Astrocyte (in vitro differentiated cells and primary cell): Measurements from ENCODE around the gene MRGPRG. TPM values are rescaled to one million over a fixed set of nuclear protein-coding genes. Genes with fewer than 3 reads are reported as not detected.

Experiments
- DNase-seq: peaks from one replicate; pipeline ENCODE4 v3.0.0-alpha.2; 2010; ENCODE audit warnings: low read depth
- FAIRE-seq: peaks from 2 replicates; lab custom pipeline; 2011; peaks lifted over from hg19 to GRCh38; lab: Jason Lieb, UNC
- H2AFZ ChIP-seq: 2 replicates; pipeline ENCODE4 v1.6.0; 2012; ENCODE audit warnings: low read depth, low read length, inconsistent platforms
- H3K27ac ChIP-seq: 2 replicates; pipeline ENCODE4 v1.5.1; 2011; ENCODE audit warnings: low read depth, low read length, inconsistent platforms
- H3K27me3 ChIP-seq: 2 replicates; pipeline ENCODE4 v1.6.0; 2011; ENCODE audit warnings: low read length, inconsistent platforms; ENCODE audit not compliant: insufficient read depth
- H3K36me3 ChIP-seq: 2 replicates; pipeline ENCODE4 v1.5.1; 2011; ENCODE audit warnings: low read length, inconsistent platforms; ENCODE audit not compliant: insufficient read depth
- H3K4me1 ChIP-seq: 2 replicates; pipeline ENCODE4 v1.5.1; 2011; ENCODE audit warnings: low read length, inconsistent platforms; ENCODE audit not compliant: insufficient read depth
- H3K4me2 ChIP-seq: 2 replicates; pipeline ENCODE4 v1.6.0; 2012; ENCODE audit warnings: low read length, inconsistent platforms
- H3K4me3 ChIP-seq: 2 replicates; pipeline ENCODE4 v1.5.1; 2011; ENCODE audit warnings: low read depth, mild to moderate bottlenecking, low read length, inconsistent platforms; ENCODE audit not compliant: insufficient read depth
- H3K79me2 ChIP-seq: 2 replicates; pipeline ENCODE4 v1.6.0; 2012; ENCODE audit warnings: mild to moderate bottlenecking, low read length, inconsistent platforms; ENCODE audit not compliant: insufficient read depth
- H3K9ac ChIP-seq: 2 replicates; pipeline ENCODE4 v1.6.0; 2012; ENCODE audit warnings: mild to moderate bottlenecking, low read length, inconsistent platforms
- H3K9me3 ChIP-seq: 2 replicates; pipeline ENCODE4 v1.5.1; 2012; ENCODE audit warnings: low read depth, mild to moderate bottlenecking, low read length, inconsistent platforms; ENCODE audit not compliant: insufficient read depth
- H4K20me1 ChIP-seq: 2 replicates; pipeline ENCODE4 v1.6.0; 2012; ENCODE audit warnings: low read length, inconsistent platforms; ENCODE audit not compliant: insufficient read depth
- H3K27ac Mint-ChIP-seq: one replicate; pipeline ENCODE4 v1.8.0; 2021; ENCODE audit warnings: mild to moderate bottlenecking, mixed read lengths; ENCODE audit not compliant: unreplicated experiment
- H3K27me3 Mint-ChIP-seq: one replicate; pipeline ENCODE4 v1.8.0; 2021; ENCODE audit warnings: low read depth, mixed read lengths; ENCODE audit not compliant: unreplicated experiment
- H3K36me3 Mint-ChIP-seq: one replicate; pipeline ENCODE4 v1.8.0; 2021; ENCODE audit warnings: low read depth, mixed read lengths; ENCODE audit not compliant: unreplicated experiment
- H3K4me1 Mint-ChIP-seq: one replicate; pipeline ENCODE4 v1.8.0; 2021; ENCODE audit warnings: low read depth, mixed read lengths; ENCODE audit not compliant: unreplicated experiment
- H3K4me3 Mint-ChIP-seq: one replicate; pipeline ENCODE4 v1.8.0; 2021; ENCODE audit warnings: mild to moderate bottlenecking, moderate library complexity, mixed read lengths; ENCODE audit not compliant: unreplicated experiment
- H3K9me3 Mint-ChIP-seq: one replicate; pipeline ENCODE4 v1.8.0; 2021; ENCODE audit warnings: mild to moderate bottlenecking, mixed read lengths; ENCODE audit not compliant: unreplicated experiment
- CTCF ChIP-seq: IDR thresholded peaks from 2 replicates; pipeline ENCODE4 v1.5.1; 2011; ENCODE audit warnings: low read depth, mild to moderate bottlenecking, inconsistent platforms, low read length, moderate library complexity; ENCODE audit not compliant: insufficient read depth
- EZH2 ChIP-seq: IDR thresholded peaks from 2 replicates; pipeline ENCODE4 v1.6.1; 2012; ENCODE audit warnings: mild to moderate bottlenecking, low read length, inconsistent platforms; ENCODE audit not compliant: insufficient read depth
- total RNA-seq: library from RNA; stranded (reverse); gene quantifications from 2 replicates; pipeline ENCODE4 v1.2.1, GENCODE V29; 2021

The MRGPRG gene
- total RNA-seq, 1 donor from 2014 or later = not detected

DNA sequence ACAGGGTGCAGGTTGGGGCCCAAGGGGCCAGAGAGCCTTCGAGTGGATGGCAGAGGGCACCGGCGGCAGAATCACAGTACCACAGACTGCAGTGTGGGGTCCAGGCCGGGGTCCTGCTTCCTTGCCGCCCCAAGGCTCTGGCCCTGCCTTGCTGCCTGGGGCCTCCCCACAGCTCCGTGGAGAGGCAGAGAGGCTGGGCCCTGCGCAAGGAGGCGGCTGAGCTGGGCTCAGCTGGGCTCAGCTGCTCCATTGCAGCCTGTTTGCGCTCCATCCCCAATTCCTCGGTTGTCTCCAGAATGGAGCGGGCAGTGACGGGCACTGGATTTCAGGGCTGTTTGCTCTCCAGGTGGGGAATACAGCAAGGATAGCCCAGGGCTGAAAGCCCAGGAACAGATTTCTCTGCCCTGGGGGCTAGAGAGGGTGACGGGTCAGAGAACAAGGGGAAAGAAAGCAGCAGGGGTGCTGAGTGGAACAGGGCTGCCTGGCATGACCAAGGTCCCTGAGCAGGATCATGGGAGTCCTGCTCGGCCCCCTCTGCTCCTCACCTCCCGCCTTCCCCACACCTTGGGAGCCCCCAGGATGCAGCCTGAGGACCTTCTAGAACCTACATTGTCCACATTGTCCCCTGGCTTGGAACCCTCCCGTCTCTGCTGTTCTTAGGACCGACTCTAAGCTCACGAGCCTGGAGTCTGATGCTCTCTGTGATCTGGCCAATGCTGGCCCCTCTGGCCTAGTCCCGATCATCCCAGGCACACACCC is 18.9 kb downstream of the MRGPRG start:
- no peaks in the 10 kb centered on the region for H3K36me3 Mint-ChIP-seq
- no peaks in the 10 kb centered on the region for H3K9me3 Mint-ChIP-seq
- Histone ChIP-seq H3K27me3 (peaks cover 24% of the 10 kb centered on the region), H2AFZ (no peak overlapping the region), H3K36me3 (no peaks in the 10 kb centered on the region), H3K79me2 (no peaks in the 10 kb centered on the region), H3K27ac (no peak overlapping the region), H3K9ac (no peak overlapping the region), H3K4me2 (no peak overlapping the region), H4K20me1 (no peaks in the 10 kb centered on the region), H3K9me3 (no peaks in the 10 kb centered on the region), H3K4me3 (no peak overlapping the region), H3K4me1 (no peaks in the 10 kb centered on the region)
- TF ChIP-seq CTCF = no peak
- TF ChIP-seq EZH2 = no peak
- DNase-seq (no peak), FAIRE-seq (no peak)
- peaks cover 56% of the 10 kb centered on the region for H3K27me3 Mint-ChIP-seq
- no peak overlapping the region for H3K27ac Mint-ChIP-seq
- peaks cover 2% of the 10 kb centered on the region for H3K4me1 Mint-ChIP-seq
- H3K4me3 Mint-ChIP-seq = no peak overlapping the region

- DNase-seq (no peak), FAIRE-seq (no peak)
- no peaks in the 10 kb centered on the region for H3K36me3 ChIP-seq
- H3K4me3 ChIP-seq = no peak overlapping the region
- H4K20me1 ChIP-seq = no peaks in the 10 kb centered on the region
- Mint-ChIP-seq H3K9me3 (no peaks in the 10 kb centered on the region), H3K36me3 (no peaks in the 10 kb centered on the region), H3K4me1 (peaks cover 2% of the 10 kb centered on the region), H3K4me3 (no peak overlapping the region), H3K27me3 (peaks cover 55% of the 10 kb centered on the region), H3K27ac (no peak overlapping the region)
- no peaks in the 10 kb centered on the region for H3K9me3 ChIP-seq
- no peaks in the 10 kb centered on the region for H3K4me1 ChIP-seq
- H3K27me3 ChIP-seq = peaks cover 22% of the 10 kb centered on the region
- TF ChIP-seq EZH2 (no peak), CTCF (no peak)
- no peak overlapping the region for H3K4me2 ChIP-seq
- H3K9ac ChIP-seq = no peak overlapping the region
- H3K79me2 ChIP-seq = no peaks in the 10 kb centered on the region
- no peak overlapping the region for H3K27ac ChIP-seq
- H2AFZ ChIP-seq = no peak overlapping the region
Measured at GRCh38 chr11:3198815-3199214, 19.8 kb downstream of the MRGPRG start.

DNA sequence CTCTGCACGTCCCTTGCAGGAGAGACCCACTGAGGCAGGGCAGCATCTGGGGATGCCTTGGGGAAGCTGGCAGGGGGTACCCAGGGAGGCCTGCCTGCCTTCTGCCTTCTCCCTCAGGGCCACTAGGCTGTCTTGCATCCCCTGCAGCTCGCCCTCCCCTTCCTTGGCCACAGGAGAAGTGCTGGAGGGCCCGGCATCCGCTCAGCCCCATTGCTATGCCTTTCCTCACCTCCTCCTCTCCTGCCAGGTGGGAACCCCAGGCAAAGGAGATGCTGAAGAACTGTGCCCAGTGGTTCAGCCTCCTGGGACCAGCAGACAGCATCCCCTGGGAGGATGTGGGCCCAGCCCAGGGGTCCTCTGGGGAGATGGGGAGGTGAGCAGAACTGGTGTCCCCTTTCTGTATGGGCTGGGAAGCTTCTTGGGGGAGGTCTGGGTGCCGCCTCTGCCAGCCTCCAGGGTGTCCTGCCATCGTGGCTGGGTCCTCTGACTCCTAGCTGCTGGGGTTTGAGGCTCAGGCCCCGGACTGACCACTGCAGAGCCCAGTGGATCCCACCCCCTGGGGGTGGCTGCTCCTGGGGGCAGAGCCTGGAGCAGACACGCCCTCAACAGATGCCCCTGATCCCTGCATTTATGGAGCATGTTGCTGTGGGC is 20.6 kb downstream of the MRGPRG start:
- FAIRE-seq = no peak
- Histone ChIP-seq H2AFZ (no peak overlapping the region), H3K27ac (no peak overlapping the region), H3K4me1 (no peaks in the 10 kb centered on the region), H3K9ac (no peak overlapping the region), H3K4me3 (no peak overlapping the region), H3K27me3 (peaks cover 19% of the 10 kb centered on the region), H3K79me2 (no peaks in the 10 kb centered on the region), H3K4me2 (no peak overlapping the region), H4K20me1 (no peaks in the 10 kb centered on the region), H3K36me3 (no peaks in the 10 kb centered on the region), H3K9me3 (no peaks in the 10 kb centered on the region)
- H3K4me1 Mint-ChIP-seq = peaks cover 2% of the 10 kb centered on the region
- H3K9me3 Mint-ChIP-seq = no peaks in the 10 kb centered on the region
- H3K36me3 Mint-ChIP-seq = no peaks in the 10 kb centered on the region
- no peak overlapping the region for H3K27ac Mint-ChIP-seq
- no peak for TF ChIP-seq EZH2
- no peak for TF ChIP-seq CTCF
- H3K27me3 Mint-ChIP-seq = peaks cover 51% of the 10 kb centered on the region
- no peak overlapping the region for H3K4me3 Mint-ChIP-seq
- DNase-seq = no peak
